ENCODE measurements around the gene UPK1B.
"Not testable (repeated sequence)": the region's sequence is repeated elsewhere in the genome, so short reads cannot be mapped to it uniquely, and the experiment has no call there.

UPK1B gene

DNA sequence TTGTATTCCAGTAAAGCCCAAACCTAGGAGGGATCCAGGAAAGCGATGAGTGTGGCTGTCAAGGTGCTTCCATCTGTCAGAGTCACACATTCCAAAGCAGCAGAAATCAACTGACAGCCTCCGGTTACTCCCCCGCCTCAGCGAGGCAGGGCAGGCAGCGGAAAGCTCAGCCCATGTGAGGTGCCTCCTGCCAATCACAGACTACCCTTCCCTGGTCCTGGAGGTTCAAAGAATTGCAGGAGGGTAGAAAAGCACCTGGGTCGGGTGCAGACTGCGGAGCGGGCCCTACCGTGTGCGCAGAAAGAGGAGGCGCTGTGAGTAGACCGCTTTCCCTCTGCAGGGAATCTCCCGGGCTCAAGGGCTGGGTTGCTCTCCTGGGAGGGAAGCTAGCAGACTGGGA is at the start of gene UPK1B:
UPK1B (plus strand) TSS at position 274 of the 400 bp plus-strand sequence. CDS start 13,144 bp downstream, outside the sequence.
- DNase-seq = no peak

DNA sequence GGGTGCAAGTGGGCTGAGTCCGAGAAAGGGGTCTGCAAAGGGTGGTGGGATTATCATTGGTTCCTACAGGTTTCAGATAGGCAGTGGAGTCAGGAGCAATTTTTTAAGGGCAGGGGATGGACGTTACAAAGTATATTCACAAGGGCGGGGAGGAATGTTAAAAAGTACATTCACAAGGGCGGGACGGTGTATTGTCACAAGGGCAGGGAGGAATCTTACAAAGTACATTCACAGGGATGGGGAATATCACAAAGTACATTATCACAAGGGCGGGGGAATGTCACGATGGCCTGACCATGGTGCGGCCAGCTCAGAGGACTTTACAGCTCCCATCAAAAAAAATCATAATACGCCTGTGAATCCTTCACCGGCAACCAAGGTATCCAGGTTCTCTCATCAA is 48.1 kb upstream of the UPK1B start:
- no peak for DNase-seq

DNA sequence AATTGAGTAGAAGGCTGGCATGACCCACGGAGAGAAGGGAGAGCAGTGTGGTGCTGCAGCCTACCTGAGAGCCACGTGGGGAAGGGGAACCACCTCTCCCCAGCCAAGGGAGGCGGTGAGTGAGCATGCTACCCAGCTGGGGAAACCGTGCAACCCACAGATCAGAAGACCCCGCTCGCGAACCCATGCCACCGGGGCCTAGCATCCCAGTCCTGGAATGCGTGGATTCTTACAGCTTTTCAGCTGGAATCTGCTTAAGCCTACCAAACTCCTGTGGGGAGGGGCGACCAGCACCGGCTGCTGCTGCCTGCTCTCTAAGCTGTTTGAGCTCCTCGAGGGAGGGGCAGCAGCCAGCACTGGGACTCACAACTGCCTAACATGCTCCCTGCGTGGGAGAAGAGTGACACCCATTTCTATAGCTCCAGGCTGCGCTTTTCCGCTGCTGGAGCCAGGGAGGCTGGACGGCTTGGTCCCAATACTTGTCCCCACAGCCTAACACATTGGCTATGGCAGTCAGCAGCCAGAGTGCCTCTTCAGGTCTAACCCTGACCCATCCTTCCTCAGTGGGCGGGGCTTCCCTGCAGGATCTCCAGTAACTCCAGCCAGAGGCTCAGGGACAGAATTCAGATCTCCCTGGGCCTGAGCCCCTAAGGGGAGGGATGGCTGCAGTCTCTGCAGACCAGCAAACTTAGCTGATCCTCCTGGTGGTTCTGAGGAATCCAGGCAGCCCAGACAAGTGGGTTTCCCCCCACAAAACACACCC is 47.5 kb upstream of the UPK1B start:
- DNase-seq = no peak

DNA sequence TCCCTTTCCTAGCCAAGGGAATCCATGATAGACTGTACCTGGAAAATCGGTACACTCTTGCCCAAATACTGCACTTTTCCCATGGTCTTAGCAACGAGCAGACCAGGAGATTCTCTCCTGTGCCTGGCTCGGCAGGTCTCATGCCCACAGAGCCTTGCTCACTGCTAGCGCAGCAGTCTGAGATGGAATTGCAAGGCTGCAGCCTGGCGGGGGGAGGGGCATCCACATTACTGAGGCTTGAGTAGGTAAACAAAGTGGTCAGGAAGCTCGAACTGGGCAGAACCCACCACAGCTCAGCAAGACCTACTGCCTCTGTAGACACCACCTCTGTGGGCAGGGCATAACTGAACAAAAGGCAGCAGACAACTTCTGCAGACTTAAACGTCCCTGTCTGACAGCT is 43.1 kb upstream of the UPK1B start:
- not testable (repeated sequence) for DNase-seq

DNA sequence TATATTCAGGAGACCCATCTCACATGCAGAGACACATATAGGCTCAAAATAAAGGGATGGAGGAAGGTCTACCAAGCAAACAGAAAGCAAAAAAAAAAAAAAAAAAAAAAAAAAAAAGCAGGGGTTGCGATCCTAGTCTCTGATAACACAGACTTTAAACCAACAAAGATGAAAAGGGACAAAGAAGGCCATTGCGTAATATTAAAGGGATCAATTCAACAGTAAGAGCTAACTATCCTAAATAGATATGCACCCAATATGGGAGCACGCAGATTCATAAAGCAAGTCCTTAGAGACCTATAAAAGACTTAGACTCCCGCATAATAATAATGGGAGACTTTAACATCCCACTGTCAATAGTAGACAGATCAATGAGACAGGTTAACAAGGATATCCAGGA is 41.1 kb upstream of the UPK1B start:
- not testable (repeated sequence) for DNase-seq

DNA sequence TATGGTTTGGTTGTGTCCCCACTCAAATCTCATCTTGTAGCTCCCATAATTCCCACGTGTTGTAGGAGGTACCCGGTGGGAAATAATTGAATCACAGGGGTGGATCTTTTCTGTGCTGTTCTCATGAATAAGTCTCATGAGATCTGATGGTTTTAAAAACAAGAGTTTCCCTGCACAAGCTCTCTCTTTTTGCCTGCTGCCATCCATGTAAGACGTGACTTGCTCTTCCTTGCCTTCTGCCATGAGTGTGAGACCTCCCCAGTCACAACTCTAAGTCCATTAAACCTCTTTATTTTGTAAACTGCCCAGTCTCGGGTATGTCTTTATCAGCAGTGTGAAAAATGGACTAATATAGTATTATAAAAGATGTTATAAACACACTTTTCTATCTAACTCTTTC is 34.0 kb upstream of the UPK1B start:
- DNase-seq = not testable (repeated sequence)

DNA sequence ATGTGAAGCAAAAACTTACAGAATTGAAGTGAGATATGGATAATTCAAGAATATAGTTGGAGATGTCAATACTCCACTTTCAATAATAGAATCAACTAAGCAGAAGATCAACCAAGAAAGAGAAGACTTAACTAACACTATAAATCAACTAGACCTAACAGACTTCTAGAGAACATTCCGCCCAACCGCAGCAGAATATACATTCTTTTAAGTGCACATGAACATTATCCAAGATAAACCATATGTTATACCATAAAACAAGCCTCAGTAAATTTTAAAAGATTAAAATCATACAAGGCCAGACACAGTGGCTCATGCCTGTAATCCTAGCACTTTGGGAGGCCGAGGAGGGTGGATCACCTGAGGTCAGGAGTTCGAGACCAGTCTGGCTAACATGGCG is 32.9 kb upstream of the UPK1B start:
- DNase-seq = no peak

DNA sequence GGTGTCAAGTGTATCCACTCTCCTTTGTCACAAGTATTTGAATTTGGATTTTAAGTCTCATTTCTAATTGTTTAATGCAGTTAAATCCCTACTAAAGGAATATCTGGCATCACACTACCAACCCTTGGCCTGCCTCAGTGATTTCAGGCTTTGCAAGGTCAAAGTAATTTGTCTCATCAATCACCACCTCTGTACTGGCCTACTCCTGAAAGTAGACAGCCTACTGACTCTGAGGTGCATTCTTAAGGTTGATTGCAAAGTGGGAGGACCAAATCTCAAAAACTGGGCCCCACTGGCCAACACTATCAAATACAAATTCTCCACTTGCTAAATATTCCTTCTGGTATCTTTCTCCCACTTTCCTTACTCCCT is 28.3 kb upstream of the UPK1B start:
- no peak for DNase-seq

DNA sequence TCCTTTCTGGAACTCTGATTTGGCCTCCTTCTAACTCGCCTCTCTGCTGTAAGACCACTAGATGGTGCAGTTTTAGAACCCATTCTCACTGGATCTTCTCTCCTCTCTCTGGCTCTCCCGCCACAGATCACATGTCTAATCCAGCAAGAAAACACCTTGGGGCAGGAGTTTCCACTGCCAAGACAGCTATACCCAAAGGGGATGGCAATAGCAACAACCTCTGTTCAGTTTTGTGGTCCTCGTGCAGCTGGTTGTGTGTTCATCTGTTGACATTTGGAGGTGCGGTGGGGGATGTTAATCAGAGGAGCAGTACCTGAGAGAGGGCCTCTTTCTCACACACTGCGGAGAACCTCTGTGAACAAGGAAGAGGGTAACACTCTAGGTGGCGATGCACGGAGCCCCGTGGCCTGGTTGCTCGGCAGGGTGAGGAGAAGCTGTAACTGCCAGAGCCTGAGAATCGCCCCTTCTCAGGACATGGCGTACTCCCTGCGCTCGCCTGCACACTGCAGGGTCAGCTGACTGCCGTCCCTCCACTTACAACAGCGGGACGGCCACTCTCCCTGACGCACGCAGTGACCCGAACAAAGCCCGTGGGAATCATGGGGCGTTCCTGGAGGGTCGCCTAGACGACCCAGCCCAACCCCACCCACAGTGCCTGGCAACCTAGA is 27.8 kb upstream of the UPK1B start, which contains the start of gene TEX55:
TEX55 (plus strand) TSS at position 666 of the 668 bp plus-strand sequence. CDS start 25 bp downstream, outside the sequence.
- DNase-seq = peak in 1 of 2 donors; percentile 16

DNA sequence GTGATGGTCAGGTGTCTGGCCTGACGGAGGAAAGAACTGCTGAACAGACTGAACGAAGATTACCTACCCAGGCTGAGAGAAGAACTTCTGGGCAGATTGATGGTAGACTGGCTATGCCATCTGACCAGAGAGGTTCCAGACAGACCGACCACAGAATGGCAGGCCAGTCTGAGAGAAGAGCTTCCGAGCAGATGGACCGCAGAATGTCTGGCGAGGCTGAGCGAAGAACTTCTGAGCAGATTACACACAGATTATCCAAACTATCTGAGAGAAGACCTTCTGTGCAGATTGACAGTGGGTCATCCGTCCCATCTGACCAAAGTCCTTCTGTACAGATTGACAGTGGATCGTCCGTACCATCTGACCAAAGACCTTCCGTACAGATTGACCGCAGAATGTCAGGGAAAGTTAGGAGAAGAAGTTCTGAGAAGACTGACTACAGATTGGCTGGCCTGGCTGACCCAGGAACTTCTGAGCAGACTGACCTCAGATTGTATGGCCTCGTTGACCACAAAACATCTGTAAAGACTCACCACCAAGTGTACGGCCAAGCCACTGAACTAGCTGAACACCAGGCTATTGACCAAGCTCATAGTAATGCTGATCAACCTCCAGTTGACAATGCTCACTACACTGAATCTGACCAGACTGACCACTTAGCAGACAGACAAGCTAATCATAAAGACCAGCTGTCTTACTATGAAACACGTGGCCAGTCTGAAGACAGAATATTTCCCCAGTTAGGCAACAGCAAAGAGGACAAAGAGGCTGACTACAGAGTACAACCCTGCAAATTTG is 26.6 kb upstream of the UPK1B start:
- DNase-seq = no peak

DNA sequence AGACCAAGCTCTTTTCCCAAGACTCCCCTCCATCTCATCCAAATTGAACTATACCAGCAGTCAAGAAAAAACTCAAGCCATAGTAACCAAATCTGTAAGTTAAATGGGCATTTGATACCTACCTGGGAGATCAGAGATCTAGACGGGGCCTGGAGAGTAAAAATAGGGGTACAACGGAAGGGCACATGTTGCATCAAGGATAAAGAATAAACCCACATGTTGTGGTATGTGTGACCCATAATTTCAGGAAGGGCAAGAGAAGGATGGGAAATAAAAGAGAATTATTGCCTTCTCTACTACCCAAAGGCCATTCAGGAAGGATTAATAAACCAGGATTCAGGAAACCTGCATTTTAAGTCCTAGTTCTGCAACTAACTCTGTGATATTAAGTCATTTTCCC is 25.9 kb upstream of the UPK1B start:
- DNase-seq = no peak

DNA sequence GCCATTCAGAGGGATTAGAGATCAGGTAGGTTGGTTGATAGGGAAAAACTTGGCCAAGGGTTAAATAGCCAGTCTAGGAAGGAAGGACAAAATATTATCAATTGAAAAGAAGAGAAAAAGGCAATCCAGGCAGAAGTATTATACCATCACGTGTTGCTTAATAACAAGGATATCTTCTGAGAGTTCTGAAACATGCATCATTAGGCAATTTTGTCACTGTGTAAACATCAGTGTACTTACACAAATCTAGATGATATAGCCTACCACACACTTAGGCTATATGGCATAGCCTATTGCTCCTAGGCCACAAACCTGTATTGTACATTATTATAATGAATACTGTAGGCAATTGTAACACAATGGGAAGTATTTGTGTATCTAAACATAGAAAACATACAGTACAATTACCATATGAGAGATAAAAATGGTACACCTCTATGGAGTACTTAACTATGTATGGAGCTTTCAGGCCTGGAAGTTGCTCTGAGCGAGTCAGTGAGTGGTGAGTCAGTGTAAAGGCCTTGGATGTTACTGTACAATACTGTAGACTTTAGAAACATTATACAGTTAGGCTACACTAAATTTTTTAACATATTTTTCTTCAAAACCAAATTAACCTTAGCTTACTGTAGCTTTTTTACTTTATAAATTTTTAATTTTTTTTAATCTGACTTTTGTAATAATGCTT is 24.8 kb upstream of the UPK1B start:
- DNase-seq = no peak

DNA sequence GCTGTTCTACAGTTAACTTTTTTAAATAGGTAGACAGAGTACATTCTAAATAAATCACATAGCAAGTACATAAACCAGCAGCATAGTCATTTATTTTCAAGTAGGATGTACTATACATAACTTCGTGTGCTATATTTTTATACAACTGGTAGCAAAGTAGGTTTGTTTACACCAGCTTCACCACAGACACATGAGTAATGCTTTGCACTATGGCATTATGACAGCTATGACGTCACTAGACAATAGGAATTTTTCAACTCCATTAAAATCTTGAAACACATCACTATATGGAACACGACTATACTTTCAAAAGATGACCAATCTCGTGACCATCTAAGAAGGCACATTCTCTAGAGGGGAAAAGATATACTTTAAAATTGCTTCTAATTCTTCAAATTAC is 23.9 kb upstream of the UPK1B start:
- DNase-seq = no peak

DNA sequence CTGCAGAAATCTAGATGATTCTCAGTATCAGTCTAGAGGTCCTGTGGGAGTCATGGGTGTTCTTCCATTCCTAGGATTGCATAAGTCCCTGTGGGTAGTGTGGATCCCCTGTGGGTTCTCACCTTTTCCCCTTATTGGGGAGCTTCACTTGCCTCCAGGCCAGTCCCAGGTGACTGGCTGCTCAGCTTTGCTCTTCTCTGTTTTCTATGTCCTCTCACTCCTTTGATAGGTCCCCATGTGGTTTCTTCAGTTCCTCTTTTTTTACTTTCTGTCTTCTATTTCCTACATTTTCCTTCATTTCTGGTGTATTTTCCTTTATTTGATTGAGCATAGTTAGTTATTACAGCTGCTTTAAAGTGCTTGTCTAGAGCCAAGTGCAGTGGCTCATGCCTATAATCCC is 16.5 kb upstream of the UPK1B start:
- no peak for DNase-seq

DNA sequence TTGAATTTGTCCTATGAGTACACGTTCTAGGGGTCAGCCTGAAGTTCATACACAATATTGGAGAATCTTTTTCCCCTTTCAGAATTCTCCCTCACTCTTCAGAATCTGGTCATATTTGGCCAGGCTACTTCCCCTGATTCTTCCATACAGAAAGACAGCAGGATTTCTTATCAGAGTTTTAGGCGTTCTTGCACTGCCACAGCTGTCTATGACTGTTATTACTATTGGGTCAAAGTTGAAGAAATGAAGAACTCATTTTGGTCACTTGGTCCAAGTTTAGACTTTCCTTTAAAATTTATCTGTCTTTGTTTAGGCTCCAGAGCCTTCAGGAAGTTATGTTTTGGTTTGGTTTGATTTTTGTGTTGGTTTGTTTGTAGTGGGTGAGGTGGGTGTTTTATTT is 15.4 kb upstream of the UPK1B start:
- no peak for DNase-seq

DNA sequence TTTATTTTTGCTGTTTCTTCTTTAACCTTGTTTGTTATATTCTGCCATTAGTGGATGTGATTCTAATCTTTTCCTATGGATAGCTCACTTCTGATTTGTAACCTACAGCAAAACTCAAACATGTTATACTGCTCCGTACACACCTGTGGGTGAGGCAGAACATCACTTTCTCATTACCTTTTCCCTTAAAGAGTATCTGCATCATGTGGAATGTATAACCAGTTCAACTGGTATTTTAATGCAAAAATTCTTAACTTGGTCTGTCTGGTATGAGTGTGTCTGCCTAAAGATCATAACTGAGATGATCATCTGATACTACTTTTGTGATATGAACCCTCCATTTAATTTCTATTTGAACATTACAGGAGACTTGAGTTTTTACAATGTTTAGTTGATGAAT is 13.0 kb upstream of the UPK1B start:
- no peak for DNase-seq

DNA sequence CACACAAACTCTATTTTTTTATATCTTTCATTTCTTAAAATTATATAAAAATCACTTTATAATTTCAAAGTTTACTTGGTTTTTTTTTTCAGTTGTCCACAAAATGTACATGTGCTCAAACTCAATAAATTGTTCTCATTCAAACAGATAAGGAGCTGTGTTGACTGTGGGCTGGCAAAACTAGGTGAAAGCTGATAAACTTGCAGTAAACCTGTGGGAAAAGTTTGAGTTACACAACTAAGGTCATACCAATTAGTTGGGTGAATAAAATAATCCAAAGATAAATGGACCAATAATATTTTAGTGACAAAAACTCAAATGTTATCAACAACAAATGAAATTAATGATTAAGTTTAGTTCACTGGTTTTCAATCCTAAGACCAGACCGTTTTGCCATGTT is 12.6 kb upstream of the UPK1B start:
- no peak for DNase-seq

DNA sequence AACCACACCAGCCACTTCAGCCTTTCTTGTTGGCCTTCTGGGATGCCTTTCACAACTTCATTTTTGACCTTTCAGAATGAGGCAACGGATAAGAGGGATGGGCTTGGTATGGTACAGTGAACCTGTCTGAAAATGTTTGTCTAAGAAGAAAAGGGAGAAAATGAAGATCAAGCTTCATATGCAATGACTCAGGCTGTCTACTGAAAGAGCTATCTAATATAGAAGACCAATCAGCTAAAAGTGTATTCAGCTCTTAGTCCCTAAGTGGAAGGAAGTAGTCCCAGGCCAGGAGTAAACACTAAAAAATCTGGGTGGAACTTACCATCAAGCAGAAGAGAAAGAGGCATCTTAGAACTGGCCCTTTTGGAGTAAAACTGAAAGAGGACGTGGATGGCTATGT is 12.2 kb upstream of the UPK1B start:
- no peak for DNase-seq

DNA sequence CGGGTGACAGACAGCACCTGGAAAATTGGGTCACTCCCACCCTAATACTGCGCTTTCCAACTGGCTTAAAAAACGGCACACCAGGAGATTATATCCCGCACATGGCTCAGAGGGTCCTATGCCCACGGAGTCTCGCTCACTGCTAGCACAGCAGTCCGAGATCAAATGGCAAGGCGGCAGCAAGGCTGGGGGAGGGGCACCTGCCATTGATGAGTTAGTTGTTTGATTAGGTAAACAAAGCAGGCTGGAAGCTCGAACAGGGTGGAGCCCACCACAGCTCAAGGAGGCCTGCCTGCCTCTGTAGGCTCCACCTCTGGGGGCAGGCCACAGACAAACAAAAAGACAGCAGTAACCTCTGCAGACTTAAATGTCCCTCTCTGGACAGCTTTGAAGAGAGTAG is 8.7 kb upstream of the UPK1B start:
- not testable (repeated sequence) for DNase-seq

DNA sequence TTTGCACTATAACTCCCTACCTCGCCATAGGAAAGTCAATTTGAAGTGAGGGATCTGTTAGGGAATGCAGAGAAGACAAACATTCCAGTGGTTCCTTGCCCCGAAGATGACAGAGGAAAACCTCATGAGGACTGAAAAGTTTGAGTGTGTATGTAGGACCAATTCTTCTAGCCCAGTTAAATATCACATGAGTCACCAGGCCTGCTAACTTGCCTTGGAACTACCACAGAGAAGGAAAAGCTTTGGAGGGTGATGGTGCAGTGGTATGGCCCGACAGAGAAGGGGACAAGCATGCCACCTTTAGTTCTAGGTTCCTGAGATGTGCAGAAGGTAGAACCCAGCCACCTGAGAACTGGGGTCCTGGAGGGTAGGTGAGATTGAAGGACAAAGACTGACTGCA is 2.6 kb upstream of the UPK1B start:
- no peak for DNase-seq

DNA sequence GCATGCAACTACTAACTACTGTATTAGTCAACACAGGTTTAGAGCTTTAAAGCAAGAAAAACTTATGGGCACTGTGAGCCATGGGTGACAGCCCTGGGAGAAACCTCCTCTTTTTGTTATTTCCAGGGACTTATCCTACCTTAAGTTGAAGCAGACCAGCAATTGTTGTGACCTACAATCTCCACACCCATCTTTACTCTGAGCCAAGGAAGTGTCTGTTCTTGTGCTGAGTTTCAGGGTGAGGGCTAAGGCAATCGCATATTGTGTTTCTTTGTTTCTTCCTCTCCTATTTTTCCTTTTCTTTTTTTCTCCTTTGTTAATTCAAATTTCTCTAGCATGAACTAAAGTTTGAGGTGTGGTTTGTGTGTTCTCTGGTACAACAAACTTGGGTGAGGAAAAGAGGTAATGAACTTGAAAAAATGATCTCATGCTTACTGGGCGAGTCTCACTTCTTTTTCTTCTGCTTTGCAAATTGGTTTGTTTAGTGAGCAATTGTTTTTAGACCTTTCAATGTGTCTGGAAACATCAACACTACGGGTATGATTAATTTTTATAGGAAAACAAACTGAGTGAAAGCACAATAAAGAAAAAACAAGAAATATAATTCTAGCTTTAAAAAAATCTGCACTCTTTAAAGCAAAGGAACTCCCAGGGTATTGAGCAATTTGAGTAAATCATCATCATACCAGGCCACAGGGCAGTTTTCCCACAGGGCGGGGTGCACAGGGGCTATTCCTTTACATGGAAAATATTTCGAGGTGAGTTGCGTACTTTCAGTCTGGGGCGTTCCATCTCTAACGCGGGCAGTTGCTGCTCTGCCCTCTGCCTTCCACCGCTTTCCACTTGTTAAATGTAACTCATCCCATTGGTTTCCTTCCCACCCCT is 2.7 kb downstream of the UPK1B start:
- DNase-seq = no peak

DNA sequence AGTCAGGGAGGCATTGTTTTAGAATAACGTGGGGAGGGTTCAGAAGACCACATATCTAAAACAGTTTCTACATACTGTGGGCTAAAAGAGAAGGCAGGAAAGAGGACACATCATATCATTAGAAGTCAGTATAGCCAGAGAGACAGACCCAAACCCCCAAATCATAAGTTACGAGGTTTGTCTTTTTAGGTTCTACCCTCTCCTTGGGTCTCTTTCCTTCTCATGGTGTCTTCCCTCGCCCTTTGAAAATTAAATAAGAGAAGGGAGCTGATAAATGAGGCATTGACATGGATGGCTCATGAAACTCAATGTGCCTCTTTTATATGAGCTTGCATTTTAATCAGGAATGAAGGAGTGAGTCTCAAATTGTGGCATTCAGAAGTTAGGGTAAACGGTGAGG is 3.4 kb downstream of the UPK1B start:
- no peak for DNase-seq
